Stimulated activated CD4-positive, alpha-beta T cell treated with anti-CD3 and anti-CD28 coated beads, Interleukin-4, amount 100 ng/mL, for 48 hours (primary cell): ENCODE measurements around the gene COPS7A.
"Not testable (repeated sequence)": the region's sequence is repeated elsewhere in the genome, so short reads cannot be mapped to it uniquely, and the experiment has no call there.

Experiments
- DNase-seq, 2 donors: peaks; one replicate each; pipeline ENCODE4 v3.0.0-alpha.2; 2020; ENCODE audit warnings: low read depth in 2 of 2

Gene COPS7A

GRCh38 chr12:6701078-6701768, 22.6 kb upstream of the COPS7A start:
- DNase-seq, result no peak

- DNase-seq, result no peak
Measured at GRCh38 chr12:6703631-6704030, 20.2 kb upstream of the COPS7A start.

- not testable (repeated sequence) for DNase-seq
Measured at GRCh38 chr12:6708351-6708750, 15.5 kb upstream of the COPS7A start.

- DNase-seq, result no peak
Measured at GRCh38 chr12:6708960-6709394, 14.9 kb upstream of the COPS7A start.

GRCh38 chr12:6716031-6716873, 7.6 kb upstream of the COPS7A start:
- not testable (repeated sequence) for DNase-seq

GRCh38 chr12:6716874-6717437, 6.9 kb upstream of the COPS7A start:
- no peak for DNase-seq

- no peak for DNase-seq
Measured at GRCh38 chr12:6722863-6723262, 983 bp upstream of the COPS7A start.

- no peak for DNase-seq
Measured at GRCh38 chr12:6724409-6724797, 557 bp downstream of the COPS7A start.

- DNase-seq, result no peak
Measured at GRCh38 chr12:6725350-6725749, 1.5 kb downstream of the COPS7A start.

- no peak for DNase-seq
Measured at GRCh38 chr12:6729186-6729585, 5.3 kb downstream of the COPS7A start.

- no peak for DNase-seq
Measured at GRCh38 chr12:6730169-6730568, 6.3 kb downstream of the COPS7A start.

GRCh38 chr12:6734506-6735387, 10.9 kb downstream of the COPS7A start:
- DNase-seq, result no peak

- DNase-seq, result no peak
Measured at GRCh38 chr12:6735448-6736191, 11.8 kb downstream of the COPS7A start.

- no peak for DNase-seq
Measured at GRCh38 chr12:6736754-6737153, 12.9 kb downstream of the COPS7A start.

- DNase-seq, result not testable (repeated sequence)
Measured at GRCh38 chr12:6742080-6742479, 18.2 kb downstream of the COPS7A start.

- no peak for DNase-seq
Measured at GRCh38 chr12:6742834-6743233, 19.0 kb downstream of the COPS7A start.

- not testable (repeated sequence) for DNase-seq
Measured at GRCh38 chr12:6743300-6743699, 19.5 kb downstream of the COPS7A start.

GRCh38 chr12:6745741-6746525, 22.1 kb downstream of the COPS7A start:
- DNase-seq, result no peak

- DNase-seq, result no peak
Measured at GRCh38 chr12:6747216-6747615, 23.4 kb downstream of the COPS7A start.

GRCh38 chr12:6748761-6749160, 24.9 kb downstream of the COPS7A start:
- no peak for DNase-seq
